Adipose tissue (tissue), 3 donors: ENCODE results near the gene AHNAK2. TPM values are rescaled to one million over a fixed set of nuclear protein-coding genes. Genes with fewer than 3 reads are reported as not detected.
"Not testable (repeated sequence)": the region's sequence is repeated elsewhere in the genome, so short reads cannot be mapped to it uniquely, and the experiment has no call there.

Experiments
- H3K27ac ChIP-seq: one replicate; pipeline ENCODE4 v1.5.1; 2013; ENCODE audit warnings: low read depth, low read length
- WGBS, 3 donors: extraction: QIAGEN DNeasy Blood & Tissue Kit; methylation state at CpG; one replicate each; pipeline ENCODE4 v1.1.7; 2013; 5-methylcytosine and 5-hydroxymethylcytosine counted together
- polyA plus RNA-seq, 3 donors: library from polyadenylated mRNA; stranded (reverse); fragments of 200-250 nt; gene quantifications; one replicate each; pipeline ENCODE4 v1.2.3, GENCODE V29; 2013
- donor health status: healthy with polysubstance abuse.
- donor health status: Bipolar disorder and iron deficiency.
- donor health status: healthy.

The AHNAK2 gene
- polyA plus RNA-seq, 3 donors = 0.72 to 15.6 (median 2.9) TPM

GRCh38 chr14:104925214-104925854, 52.8 kb downstream of the AHNAK2 start:
- WGBS, 3 donors = 63 to 75% (median 68%) methylated on average over 10 of the region's 10 CpGs
- no peak overlapping the region for H3K27ac ChIP-seq

GRCh38 chr14:104924421-104925213, 53.6 kb downstream of the AHNAK2 start, which contains the start of gene PLD4:
Gene PLD4 (plus strand): TSS chr14:104924879. CDS start chr14:104927141, 2,262 bp downstream.
- WGBS, 3 donors = 58 to 84% (median 66%) methylated on average over 14 of the region's 14 CpGs
- no peak within 1 kb of the TSS for H3K27ac ChIP-seq

GRCh38 chr14:104923640-104924420, 54.3 kb downstream of the AHNAK2 start:
- no peak overlapping the region for H3K27ac ChIP-seq
- 82 to 98% (median 94%) methylated on average over 4 of the region's 4 CpGs for WGBS, 3 donors

DNA sequence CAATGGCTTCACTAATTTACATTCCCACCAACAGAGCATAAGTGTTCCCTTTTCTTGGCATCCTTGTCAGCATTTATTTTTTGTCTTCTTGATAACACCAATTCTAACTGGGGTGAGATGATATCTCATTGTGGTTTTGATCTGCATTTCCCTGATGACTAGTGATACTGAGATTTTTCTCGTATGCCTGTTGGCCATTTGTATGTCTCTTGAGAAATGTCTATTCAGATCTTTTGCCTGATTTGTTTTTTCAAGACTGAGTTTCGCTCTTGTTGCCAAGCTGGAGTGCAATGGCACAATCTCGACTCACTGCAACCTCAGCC, 58.2 kb downstream of the AHNAK2 start:
- 48 to 58% (median 55%) methylated on average over 3 of the region's 3 CpGs for WGBS, 3 donors

GRCh38 chr14:104919152-104919992, 58.8 kb downstream of the AHNAK2 start:
- not testable (repeated sequence) for H3K27ac ChIP-seq
- WGBS, 3 donors = 64 to 80% (median 80%) methylated on average over 12 of the region's 12 CpGs

More for the DNA sequence above, 58.2 kb downstream of the AHNAK2 start:
- H3K27ac ChIP-seq = no peak overlapping the region

GRCh38 chr14:104917993-104918392, 60.2 kb downstream of the AHNAK2 start:
- 55 to 69% (median 64%) methylated on average over 4 of the region's 4 CpGs for WGBS, 3 donors
- H3K27ac ChIP-seq = no peak overlapping the region

DNA sequence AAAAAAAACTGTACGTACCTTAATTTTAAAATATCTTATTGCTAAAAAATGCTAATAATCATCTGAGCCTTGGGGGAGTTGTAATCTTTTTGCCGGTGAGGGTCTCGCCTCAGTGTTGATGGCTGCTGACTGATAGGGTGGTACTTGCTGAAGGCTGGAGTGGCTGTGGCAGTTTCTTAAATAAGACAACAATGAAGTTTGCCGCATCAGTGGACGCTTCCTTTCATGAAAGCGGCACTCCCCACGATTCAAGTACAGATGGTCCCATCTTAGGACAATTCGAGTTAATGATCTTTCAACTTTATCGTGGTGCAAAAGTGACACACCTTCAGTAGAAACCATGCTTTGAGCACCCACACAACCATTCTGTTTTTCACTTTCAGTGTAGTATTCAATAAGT, 61.1 kb downstream of the AHNAK2 start:
- no peak overlapping the region for H3K27ac ChIP-seq
- WGBS, 3 donors = 89 to 93% (median 91%) methylated on average over 9 of the region's 9 CpGs

DNA sequence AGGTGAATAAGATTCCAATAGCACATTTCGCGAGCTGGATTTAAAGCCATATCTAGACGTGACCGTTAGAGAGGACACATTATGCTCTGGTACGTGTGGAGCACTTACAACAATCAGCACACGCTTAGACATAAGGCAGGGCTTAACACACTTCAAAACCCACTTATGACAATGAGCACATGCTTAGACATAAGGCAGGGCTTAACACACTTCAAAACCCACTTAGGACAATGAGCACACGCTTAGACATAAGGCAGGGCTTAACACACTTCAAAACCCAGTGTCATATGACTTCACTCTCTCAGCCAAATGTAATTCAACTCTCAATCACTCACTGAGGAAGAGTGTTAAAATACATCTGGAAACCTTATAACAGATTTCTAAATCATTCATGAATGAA, 64.7 kb downstream of the AHNAK2 start:
- WGBS, 3 donors = 86 to 91% (median 91%) methylated on average over 7 of the region's 7 CpGs
- H3K27ac ChIP-seq = no peak overlapping the region

DNA sequence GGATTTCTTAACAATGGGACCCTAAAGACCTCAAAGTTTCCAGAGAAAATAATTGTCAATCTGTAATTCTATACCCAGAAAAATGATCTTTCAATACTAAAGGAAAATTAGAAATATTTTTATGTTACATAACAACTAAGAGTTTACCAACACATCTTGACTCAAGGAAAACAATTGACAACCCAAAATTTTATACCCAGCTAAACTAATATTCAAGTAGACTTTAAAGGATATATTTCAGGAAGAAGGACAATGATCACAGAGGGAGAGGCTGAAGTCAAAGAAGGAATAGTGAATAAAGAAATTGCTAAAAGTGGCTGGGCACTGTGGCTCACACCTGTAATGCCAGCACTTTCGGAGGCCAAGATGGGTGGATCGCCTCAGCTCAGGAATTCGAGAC, 66.1 kb downstream of the AHNAK2 start:
- no peak overlapping the region for H3K27ac ChIP-seq
- 85 to 89% (median 87%) methylated on average over 3 of the region's 3 CpGs for WGBS, 3 donors

DNA sequence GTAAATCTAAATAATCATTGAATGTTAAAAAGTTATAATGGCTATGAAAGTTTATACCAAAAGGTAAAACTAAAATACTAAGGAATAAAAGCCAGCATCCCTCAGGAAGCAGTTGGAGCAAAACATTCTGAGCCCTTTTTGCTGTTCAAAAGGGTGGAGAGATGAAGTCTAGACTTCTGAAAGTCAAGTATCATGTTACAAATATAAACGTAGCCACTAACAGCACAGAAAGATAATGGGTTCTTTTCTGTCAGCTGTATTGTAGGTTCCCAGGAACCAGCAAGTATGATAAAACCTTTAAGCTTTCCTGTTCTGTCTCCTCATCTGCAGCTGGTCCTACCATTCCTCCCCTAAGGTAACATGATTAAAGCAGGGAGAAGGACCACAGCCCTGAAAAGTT, 69.9 kb downstream of the AHNAK2 start:
- 3 to 18% (median 3%) methylated on average over 1 of the region's 1 CpG for WGBS, 3 donors
- no peak overlapping the region for H3K27ac ChIP-seq

DNA sequence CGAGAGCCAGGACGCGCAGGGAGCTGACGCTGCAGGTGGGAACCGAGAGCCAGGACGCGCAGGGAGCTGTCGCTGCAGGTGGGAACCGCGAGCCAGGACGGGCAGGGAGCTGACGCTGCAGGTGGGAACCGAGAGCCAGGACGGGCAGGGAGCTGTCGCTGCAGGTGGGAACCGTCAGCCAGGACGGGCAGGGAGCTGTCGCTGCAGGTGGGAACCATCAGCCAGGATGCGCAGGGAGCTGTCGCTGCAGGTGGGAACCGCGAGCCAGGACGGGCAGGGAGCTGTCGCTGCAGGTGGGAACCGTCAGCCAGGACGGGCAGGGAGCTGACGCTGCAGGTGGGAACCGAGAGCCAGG, 72.6 kb downstream of the AHNAK2 start:
- WGBS, 3 donors = 70 to 77% (median 74%) methylated on average over 23 to 28 of the region's 28 CpGs
- not testable (repeated sequence) for H3K27ac ChIP-seq

DNA sequence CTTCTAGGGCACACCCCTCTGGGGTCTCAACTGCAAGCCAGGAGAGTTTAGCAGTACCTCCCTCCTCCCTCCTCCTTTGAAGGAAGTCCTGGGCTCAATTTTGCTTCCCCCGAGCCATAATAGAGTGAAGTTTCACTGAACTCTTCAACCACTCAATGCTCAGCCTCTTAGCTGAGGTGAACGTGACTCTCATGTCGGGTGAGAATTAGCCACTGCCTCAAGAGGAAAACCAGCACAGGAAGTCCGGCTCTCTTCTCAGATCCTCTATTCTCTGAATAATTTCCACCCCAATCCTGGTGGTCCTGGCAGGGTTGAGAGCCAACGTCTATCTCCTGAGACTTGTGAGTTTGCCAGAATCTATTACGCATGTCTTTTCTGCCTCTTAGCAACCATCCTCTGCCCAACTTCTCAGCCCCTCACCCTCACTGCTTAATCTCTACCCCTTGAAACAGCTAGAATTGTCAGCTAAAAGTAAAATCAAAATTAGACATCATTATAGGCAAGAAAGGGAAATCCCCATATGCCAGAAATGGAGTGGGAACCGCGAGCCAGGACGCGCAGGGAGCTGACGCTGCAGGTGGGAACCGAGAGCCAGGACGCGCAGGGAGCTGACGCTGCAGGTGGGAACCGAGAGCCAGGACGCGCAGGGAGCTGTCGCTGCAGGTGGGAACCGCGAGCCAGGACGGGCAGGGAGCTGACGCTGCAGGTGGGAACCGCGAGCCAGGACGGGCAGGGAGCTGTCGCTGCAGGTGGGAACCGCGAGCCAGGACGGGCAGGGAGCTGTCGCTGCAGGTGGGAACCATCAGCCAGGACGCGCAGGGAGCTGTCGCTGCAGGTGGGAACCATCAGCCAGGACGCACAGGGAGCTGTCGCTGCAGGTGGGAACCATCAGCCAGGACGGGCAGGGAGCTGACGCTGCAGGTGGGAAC, 73.3 kb downstream of the AHNAK2 start:
- WGBS, 3 donors = 70 to 73% (median 71%) methylated on average over 27 to 38 of the region's 38 CpGs
- H3K27ac ChIP-seq = not testable (repeated sequence)

DNA sequence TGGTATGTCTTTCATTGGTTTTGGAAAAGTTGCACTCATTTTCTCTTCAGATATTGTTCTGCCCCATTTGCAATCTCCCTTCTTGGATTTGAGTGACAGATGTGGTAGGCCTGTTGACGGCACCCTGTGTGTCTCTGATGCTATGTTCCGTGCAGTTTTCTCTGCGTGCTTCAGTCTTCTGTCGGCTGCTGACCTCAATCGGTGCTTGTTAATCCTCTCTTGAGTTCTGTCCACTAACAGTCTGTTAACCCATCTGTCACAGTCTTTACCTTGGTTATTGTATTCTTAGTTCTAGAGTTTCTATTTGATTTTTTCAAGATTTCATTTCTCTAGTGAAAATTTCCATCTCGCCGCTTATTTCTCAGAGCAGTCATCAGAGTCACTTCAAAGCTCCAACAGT, 74.2 kb downstream of the AHNAK2 start:
- H3K27ac ChIP-seq = no peak overlapping the region
- 93 to 95% (median 94%) methylated on average over 7 of the region's 7 CpGs for WGBS, 3 donors

DNA sequence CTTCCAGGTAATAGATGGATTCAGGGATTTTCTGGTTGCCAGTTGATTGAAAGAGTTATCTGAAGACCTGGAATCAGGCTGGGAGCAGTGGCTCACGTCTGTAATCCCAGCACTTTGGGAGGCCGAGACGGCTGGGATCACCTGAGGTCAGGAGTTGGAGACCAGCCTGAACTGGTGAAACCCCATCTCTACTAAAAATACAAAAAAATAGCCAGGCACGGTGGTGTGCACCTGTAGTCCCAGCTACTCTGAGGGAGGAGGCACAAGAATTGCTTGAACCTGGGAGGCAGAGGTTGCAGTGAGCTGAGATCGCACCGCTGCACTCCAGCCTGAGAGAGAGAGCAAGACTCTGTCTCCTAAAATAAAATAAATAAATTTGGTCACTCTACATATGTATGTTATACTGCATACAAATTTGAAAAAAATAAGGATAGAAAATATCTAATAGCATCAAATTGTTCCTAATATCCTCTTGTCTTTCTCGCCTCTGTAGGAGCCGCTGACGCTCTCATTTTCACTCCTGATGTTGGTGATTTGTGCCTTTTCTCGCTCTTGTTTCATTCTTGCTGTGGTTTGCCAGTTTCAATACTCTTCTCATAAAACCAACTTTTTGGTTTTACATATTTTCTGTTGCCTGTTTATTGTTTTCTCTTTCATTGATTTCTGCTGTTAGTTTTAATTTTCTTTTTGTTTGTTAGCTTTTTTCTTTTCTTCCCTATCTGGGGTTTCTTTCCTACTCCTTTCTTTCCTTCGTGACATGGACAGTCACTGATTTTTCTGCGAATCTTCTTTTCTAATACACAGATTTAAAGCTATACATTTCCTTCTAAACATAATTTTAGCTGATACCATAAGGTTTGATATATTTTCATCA, 77.3 kb downstream of the AHNAK2 start:
- WGBS, 3 donors = 89 to 91% (median 90%) methylated on average over 12 of the region's 12 CpGs
- H3K27ac ChIP-seq = no peak overlapping the region

DNA sequence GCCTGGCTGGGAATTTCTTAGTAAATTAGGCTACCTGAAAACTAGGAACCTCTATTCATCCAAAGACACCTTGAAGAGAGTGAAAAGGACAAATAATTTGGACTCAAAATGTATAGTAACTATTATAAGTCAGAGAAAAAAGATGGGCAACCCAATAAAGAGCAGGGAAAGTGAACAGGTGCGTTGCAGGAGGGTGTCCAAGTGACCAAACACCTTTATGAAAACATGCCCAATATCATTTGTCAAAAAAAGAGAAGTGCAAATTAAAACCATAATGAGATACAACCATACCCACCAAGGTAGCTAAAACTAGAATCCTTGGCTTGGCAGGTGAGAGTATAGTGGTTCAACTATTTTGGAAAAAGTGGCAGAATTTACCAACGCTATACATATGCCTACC, 78.4 kb downstream of the AHNAK2 start:
- WGBS, 3 donors = 24 to 47% (median 45%) methylated on average over 2 of the region's 2 CpGs
- H3K27ac ChIP-seq = no peak overlapping the region

DNA sequence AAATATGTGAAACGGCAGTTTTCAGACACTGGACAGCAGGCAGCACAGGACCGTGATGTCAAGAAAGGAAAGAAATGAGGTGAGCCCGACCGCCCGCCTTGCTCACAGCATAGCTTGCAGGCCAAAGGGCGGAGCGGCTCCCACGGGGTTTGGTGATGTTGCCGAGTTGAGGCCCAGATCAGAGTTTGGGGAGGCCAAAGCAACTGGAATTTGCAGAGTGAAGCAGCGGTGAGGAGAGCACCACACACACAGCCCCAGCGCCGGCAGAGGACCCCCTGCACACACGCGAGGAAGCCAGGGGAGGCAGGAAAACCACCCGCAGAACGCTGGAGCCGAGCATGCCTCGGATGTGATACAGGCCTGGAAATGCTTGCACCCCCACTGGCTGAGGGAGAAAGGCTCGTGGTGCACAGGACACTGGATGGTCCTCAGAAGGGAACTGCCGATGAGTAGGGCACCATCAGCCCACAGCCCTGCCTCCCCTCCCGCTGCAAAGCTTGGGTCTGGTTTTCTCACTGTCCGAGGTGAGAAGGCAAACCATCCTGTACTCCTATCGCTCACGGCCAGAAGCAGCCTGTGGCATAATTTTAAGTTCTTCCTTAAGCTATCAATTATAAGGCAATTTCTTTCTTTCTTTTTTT, 79.2 kb downstream of the AHNAK2 start:
- no peak overlapping the region for H3K27ac ChIP-seq
- 61 to 80% (median 67%) methylated on average over 24 of the region's 24 CpGs for WGBS, 3 donors
